Neural cell (in vitro differentiated cells): ENCODE results near the gene C14orf132. TPM values are rescaled to one million over a fixed set of nuclear protein-coding genes. Genes with fewer than 3 reads are reported as not detected.

Experiments
- H2AFZ ChIP-seq: fragments of 200-600, 300-800 bp; sonication (generic), shearing (Covaris generic); 2 replicates; pipeline ENCODE4 v1.6.0; 2014; ENCODE audit warnings: low read depth, mild to moderate bottlenecking, antibody characterized with exemption, low read length, moderate library complexity
- H3F3A ChIP-seq: fragments of 200-600 bp; shearing (Covaris generic); 2 replicates; pipeline ENCODE4 v1.6.1; 2016; ENCODE audit warnings: mild to moderate bottlenecking, moderate library complexity, mixed read lengths, antibody characterized with exemption, low read length; ENCODE audit not compliant: insufficient read depth, poor library complexity, severe bottlenecking
- H3K27ac ChIP-seq: fragments of 200-600, 300-800 bp; sonication (generic), shearing (Covaris generic); 2 replicates; pipeline ENCODE4 v1.5.1; 2014; ENCODE audit warnings: mild to moderate bottlenecking, low read length, moderate library complexity
- H3K27me3 ChIP-seq: fragments of 300-800, 200-600 bp; sonication (generic), shearing (Covaris generic); 2 replicates; pipeline ENCODE4 v1.6.0; 2014; ENCODE audit warnings: mild to moderate bottlenecking, low read depth, low read length, moderate library complexity; ENCODE audit not compliant: insufficient read depth
- H3K36me3 ChIP-seq: fragments of 300-800, 200-600 bp; sonication (generic), shearing (Covaris generic); 2 replicates; pipeline ENCODE4 v1.5.1; 2014; ENCODE audit warnings: mild to moderate bottlenecking, antibody characterized with exemption, low read length, moderate library complexity; ENCODE audit not compliant: insufficient read depth
- H3K4me2 ChIP-seq: fragments of 300-800, 200-600 bp; sonication (generic), shearing (Covaris generic); 2 replicates; pipeline ENCODE4 v1.6.0; 2014; ENCODE audit warnings: mild to moderate bottlenecking, low read length
- H3K4me3 ChIP-seq: fragments of 300-800, 200-600 bp; sonication (generic), shearing (Covaris generic); 2 replicates; pipeline ENCODE4 v1.5.1; 2014; ENCODE audit warnings: mild to moderate bottlenecking, low read length, moderate library complexity
- H3K79me2 ChIP-seq: fragments of 200-600 bp; shearing (Covaris generic); replicated peaks from 2 replicates; pipeline ENCODE4 v1.6.0; 2014; ENCODE audit warnings: mild to moderate bottlenecking, low read length, moderate library complexity; ENCODE audit not compliant: insufficient read depth
- H3K9ac ChIP-seq: fragments of 300-800, 200-600 bp; sonication (generic), shearing (Covaris generic); 2 replicates; pipeline ENCODE4 v1.6.1; 2016; ENCODE audit warnings: mild to moderate bottlenecking, low read length, mixed read lengths
- H3K9me2 ChIP-seq: fragments of 200-600 bp; shearing (Covaris generic); 2 replicates; pipeline ENCODE4 v1.6.1; 2016; ENCODE audit warnings: mild to moderate bottlenecking, low read length, mixed read lengths; ENCODE audit not compliant: insufficient read depth
- H3K9me3 ChIP-seq: fragments of 200-600, 300-800 bp; sonication (generic), shearing (Covaris generic); 2 replicates; pipeline ENCODE4 v1.6.1; 2016; ENCODE audit warnings: mild to moderate bottlenecking, mixed run types, low read length, moderate library complexity, mixed read lengths
- H4K20me1 ChIP-seq: fragments of 200-600 bp; shearing (Covaris generic); 2 replicates; pipeline ENCODE4 v1.6.1; 2016; ENCODE audit warnings: mild to moderate bottlenecking, mixed run types; ENCODE audit not compliant: insufficient read depth
- CTCF ChIP-seq: fragments of 450-650 bp; IDR thresholded peaks from 2 replicates; pipeline ENCODE4 v1.5.1; 2014; ENCODE audit warnings: antibody characterized with exemption, mild to moderate bottlenecking, moderate library complexity; ENCODE audit not compliant: poor library complexity, severe bottlenecking
- EP300 ChIP-seq: fragments of 450-650 bp; conservative IDR thresholded peaks from 2 replicates; pipeline ENCODE4 v1.6.1; 2014; ENCODE audit warnings: antibody characterized with exemption, mild to moderate bottlenecking, moderate library complexity; ENCODE audit not compliant: poor library complexity, severe bottlenecking
- EZH2 ChIP-seq: fragments of 200-600, 300-800 bp; shearing (Covaris generic), sonication (generic); IDR thresholded peaks from 2 replicates; pipeline ENCODE4 v1.6.1; 2014; ENCODE audit warnings: antibody characterized with exemption, low read length, borderline replicate concordance, mild to moderate bottlenecking; ENCODE audit not compliant: insufficient read depth, poor library complexity, severe bottlenecking
- MXI1 ChIP-seq: fragments of 450-650 bp; conservative IDR thresholded peaks from 2 replicates; pipeline ENCODE4 v1.6.1; 2014; ENCODE audit warnings: antibody characterized with exemption, mild to moderate bottlenecking; ENCODE audit not compliant: poor library complexity, severe bottlenecking
- POLR2AphosphoS5 ChIP-seq: IDR thresholded peaks from 2 replicates; pipeline ENCODE4 v1.6.1; 2012
- RAD21 ChIP-seq: fragments of 450-650 bp; conservative IDR thresholded peaks from 2 replicates; pipeline ENCODE4 v1.6.1; 2014; ENCODE audit warnings: antibody characterized with exemption, mild to moderate bottlenecking, moderate library complexity
- REST ChIP-seq: IDR thresholded peaks from 2 replicates; pipeline ENCODE4 v1.6.1; 2012; ENCODE audit warnings: borderline replicate concordance
- SMC3 ChIP-seq: fragments of 450-650 bp; conservative IDR thresholded peaks from 2 replicates; pipeline ENCODE4 v1.6.1; 2014; ENCODE audit warnings: antibody characterized with exemption, mild to moderate bottlenecking, moderate library complexity; ENCODE audit not compliant: poor library complexity
- TAF1 ChIP-seq: IDR thresholded peaks from 2 replicates; pipeline ENCODE4 v1.6.1; 2012; ENCODE audit warnings: low read depth
- polyA plus RNA-seq: library from polyadenylated mRNA; depleted of rRNA; stranded (reverse); fragments of >200 nt; gene quantifications from 2 replicates; pipeline ENCODE4 v1.2.3, GENCODE V29; 2014

C14orf132 gene
- polyA plus RNA-seq, 1 donor from 2014 or later = 50.1 TPM

GRCh38 chr14:96030108-96030760 is 8.9 kb upstream of the C14orf132 start:
- Histone ChIP-seq H4K20me1 (no peaks in the 10 kb centered on the region), H3K4me3 (no peak overlapping the region), H3K27me3 (no peaks in the 10 kb centered on the region), H3K27ac (no peak overlapping the region), H3F3A (no peaks in the 10 kb centered on the region), H3K9me2 (no peaks in the 10 kb centered on the region), H3K4me2 (no peak overlapping the region), H3K79me2 (no peaks in the 10 kb centered on the region), H3K9ac (no peak overlapping the region), H3K9me3 (no peaks in the 10 kb centered on the region), H2AFZ (no peak overlapping the region), H3K36me3 (no peaks in the 10 kb centered on the region)
- no peak for TF ChIP-seq TAF1
- TF ChIP-seq RAD21 = no peak
- TF ChIP-seq REST = no peak
- TF ChIP-seq EZH2 = no peak
- TF ChIP-seq POLR2AphosphoS5 = no peak
- no peak for TF ChIP-seq SMC3
- no peak for TF ChIP-seq MXI1
- no peak for TF ChIP-seq EP300
- no peak for TF ChIP-seq CTCF

- H3K79me2 ChIP-seq = no peaks in the 10 kb centered on the region
- no peak overlapping the region for H3K9ac ChIP-seq
- H2AFZ ChIP-seq = no peak overlapping the region
- TF ChIP-seq EZH2 = no peak
- TF ChIP-seq EP300 = no peak
- TF ChIP-seq REST = no peak
- no peak for TF ChIP-seq POLR2AphosphoS5
- TF ChIP-seq MXI1 = no peak
- TF ChIP-seq RAD21 = no peak
- no peak for TF ChIP-seq SMC3
- TF ChIP-seq CTCF = no peak
- no peak for TF ChIP-seq TAF1
- no peaks in the 10 kb centered on the region for H3F3A ChIP-seq
- no peak overlapping the region for H3K4me3 ChIP-seq
- no peaks in the 10 kb centered on the region for H3K9me3 ChIP-seq
- no peaks in the 10 kb centered on the region for H4K20me1 ChIP-seq
- H3K27me3 ChIP-seq = no peaks in the 10 kb centered on the region
- no peaks in the 10 kb centered on the region for H3K9me2 ChIP-seq
- H3K27ac ChIP-seq = no peak overlapping the region
- no peaks in the 10 kb centered on the region for H3K36me3 ChIP-seq
- H3K4me2 ChIP-seq = no peak overlapping the region
Observed at GRCh38 chr14:96031691-96032090, 7.5 kb upstream of the C14orf132 start.
